NCI-H526 treated with DMSO at 0.1 percent for 48 hours (cell line): ENCODE data around the gene CFAP97.
"Not testable (repeated sequence)": the region's sequence is repeated elsewhere in the genome, so short reads cannot be mapped to it uniquely, and the experiment has no call there.

Source experiments
- DNase-seq: peaks from one replicate; lab custom pipeline; 2025; lab: John Stamatoyannopoulos, UW

The CFAP97 gene

DNA sequence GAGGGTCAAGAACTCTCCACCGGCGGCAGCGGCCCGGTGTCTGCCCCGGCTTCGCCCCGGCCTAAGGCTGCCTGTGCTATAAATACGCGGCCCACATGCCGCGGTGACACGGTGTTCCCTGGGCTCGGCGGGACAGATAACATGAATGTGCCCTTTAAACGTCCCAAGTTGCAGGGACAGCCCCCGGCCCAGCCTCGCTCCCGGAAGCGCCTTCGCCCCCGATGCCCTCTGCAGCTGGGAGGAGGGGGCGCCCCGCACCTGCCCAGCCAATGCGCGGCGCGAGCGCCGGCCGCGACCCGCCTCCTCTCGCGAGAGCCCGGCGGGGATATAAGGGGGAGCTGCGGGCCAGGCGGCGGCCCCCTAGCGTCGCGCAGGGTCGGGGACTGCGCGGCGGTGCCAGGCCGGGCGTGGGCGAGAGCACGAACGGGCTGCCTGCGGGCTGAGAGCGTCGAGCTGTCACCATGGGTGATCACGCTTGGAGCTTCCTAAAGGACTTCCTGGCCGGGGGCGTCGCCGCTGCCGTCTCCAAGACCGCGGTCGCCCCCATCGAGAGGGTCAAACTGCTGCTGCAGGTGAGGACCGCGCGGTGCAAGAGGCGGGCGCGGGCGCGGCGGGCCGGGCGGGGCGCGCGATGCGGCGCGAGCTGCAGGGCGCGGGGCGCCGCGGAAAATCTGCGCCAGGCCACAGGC is 60.7 kb downstream of the CFAP97 start, which contains the start of gene SLC25A4:
Gene SLC25A4, plus strand, starts transcription at position 355 of the 689 bp plus-strand sequence. Its CDS starts 107 bp downstream, at position 462.
- peak; percentile 55 for DNase-seq

DNA sequence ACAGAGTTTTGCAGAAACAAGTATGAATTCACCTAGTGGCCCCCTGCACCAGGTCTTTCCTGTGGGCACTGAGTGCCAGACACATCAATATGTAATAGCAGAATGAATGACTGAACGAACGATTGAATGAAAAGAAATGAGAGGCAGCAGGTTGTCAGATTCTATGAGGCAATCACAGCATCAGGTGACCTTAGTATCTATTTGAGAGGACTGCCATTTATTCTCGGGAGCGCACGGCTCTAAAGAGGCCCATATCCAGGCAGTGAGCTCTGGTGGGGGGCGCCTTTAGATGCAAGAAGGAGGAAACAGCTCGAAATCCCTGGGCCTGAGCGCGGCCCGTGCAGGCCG is 61.3 kb downstream of the CFAP97 start:
- no peak for DNase-seq

DNA sequence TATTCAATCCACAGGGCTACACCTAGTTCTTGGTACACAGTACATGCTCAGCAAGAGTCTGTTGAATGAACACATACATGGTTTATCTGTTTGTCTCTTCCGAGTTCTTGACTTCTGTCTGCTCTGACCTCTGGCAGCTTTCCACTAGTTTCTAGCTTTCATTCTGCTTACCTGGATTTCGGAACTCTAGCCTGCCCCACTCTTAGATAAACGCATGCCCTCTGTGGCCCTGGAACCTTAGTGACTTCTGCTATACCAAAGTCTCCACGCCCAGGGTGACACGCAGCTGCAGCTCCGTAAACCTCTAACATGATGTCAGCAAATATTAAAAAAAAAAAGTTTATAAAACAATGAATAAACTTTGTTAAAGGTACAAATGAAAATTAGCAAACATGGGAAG is 62.0 kb downstream of the CFAP97 start:
- no peak for DNase-seq

DNA sequence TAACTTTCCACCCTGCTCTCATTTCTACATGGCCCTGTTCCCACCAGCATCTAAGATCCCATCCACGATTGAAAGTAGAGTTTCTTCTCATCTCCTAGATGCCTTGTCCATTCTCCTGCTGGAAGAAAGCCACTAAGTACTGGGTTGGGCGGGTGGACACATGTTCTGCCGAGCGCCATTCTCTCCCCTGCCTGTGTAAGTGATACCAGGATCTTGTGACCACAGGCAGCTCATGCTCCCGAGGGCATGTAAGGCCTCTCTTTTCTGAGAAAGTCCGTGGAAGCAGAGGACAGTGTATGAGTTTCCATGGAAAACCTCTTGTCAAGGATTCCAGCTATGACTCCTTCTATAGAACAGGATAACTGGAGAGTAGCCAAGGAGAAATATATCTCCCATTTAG is 64.1 kb downstream of the CFAP97 start:
- DNase-seq = no peak

DNA sequence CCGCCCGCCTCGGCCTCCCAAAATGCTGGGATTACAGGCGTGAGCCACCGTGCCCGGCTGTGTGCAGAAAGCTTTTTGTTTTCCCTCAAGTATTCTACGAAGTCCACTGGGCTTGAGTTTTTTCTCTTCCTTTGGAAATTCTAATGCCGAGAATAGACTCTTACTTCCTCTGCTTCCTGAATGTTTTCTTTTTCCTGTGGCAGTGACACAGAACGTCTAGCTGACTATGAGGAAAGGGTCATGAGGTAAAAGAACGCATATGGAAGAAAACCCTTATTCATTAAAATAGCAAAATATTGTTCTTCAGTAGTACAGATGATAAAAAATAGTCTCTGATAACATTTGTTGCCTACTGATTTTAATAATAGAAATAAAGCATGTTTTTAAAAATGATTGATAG is 65.6 kb downstream of the CFAP97 start:
- DNase-seq = no peak

DNA sequence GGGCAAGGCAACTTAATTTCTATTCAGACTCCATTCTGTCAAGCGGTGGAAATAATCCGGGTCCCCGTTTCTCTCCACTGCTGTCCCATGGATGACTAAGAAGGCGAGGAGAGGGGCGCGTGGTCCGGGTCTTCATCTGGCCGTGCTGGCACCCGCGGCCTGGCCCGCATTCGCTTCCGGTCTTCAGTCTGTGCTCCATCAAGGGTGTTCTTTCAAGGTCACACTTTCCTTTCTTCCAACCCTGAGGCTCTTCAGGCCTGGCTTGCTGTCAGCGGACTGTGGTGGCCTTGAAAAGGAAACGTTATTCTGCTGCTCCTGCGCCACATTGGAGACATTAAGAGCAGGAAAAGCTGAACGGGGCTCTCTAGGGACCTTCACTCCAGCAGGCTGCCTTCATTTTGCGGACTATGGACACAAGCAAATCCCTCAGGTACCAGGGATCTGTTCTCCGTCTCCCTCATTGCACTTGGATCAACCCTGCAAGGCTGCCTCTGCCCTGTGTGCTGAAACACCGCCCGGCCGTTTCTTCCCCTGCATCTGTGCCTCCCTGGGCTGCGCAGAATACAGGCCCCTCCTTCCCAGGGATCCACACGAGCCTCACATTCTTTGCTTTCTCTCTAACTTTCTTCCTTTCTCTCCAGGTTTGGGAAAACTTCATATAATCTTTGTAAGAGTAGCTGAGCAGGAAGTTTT is 66.4 kb downstream of the CFAP97 start:
- no peak for DNase-seq

DNA sequence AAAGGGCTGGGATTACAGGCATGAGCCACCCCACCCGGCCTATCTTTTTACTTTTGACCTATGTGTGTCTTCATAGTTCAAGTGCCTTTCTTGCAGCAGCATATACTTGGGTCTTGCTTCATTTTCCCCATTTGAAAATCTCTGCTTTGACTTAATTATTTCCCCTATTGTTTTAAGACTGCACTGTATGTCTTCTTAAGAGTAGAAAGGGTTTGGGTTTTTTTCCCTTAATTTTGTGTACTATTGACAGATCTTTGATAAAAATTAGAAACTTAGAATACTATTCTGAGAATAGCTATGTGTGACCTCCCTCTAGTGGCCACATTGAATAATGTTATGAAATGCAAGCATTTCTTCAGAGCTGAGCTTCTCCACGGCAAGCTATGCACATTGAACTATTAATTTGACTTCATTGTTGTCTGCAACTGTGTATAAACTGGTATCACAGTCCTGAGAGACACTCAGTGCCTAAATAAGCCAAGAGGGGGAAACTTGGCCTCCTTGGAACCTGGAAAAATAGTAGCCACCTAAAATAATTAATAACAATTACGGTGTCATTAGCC is 69.4 kb downstream of the CFAP97 start:
- peak; percentile 20 for DNase-seq

DNA sequence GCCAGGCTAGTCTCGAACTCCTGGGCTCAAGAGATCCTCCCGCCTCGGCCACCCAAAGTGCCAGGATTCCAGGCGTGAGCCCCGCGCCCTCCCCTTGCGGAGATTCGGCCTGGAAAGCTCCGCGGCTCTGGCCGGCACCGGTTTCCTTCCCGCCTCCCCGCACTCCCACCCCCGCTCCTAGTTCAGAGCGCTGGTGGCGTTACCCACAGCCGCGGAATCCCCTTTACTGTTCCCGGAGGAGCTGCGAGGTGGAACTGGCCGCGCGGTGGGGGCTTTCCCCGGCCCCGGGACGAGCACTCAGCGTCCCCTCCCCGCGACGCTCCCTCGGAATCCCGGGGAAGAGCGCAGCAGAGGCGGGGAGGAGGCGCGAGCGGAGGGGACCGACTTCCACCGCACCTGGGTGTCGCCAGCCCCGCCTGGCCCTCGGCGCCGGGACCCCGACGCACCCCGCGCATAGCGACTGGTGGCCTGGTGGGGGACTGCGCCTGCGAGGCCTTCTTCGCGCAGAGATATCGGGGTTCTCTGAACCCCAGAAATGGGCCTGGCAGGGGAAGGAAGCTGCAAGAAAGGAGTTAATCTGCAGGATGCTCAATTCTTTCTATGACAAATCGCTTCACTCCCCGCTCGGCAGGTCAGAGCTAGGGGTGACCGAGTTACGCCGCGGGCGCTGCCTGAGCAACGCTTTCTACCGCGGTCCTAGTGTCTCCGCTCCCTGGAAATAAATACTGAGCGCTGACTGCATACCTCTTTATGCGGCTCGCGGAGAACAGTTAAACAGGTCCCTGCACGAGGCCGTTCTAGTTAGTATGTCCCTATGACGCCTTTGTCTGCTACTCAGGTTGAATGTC is 75.3 kb downstream of the CFAP97 start:
- DNase-seq = peak; percentile 21

DNA sequence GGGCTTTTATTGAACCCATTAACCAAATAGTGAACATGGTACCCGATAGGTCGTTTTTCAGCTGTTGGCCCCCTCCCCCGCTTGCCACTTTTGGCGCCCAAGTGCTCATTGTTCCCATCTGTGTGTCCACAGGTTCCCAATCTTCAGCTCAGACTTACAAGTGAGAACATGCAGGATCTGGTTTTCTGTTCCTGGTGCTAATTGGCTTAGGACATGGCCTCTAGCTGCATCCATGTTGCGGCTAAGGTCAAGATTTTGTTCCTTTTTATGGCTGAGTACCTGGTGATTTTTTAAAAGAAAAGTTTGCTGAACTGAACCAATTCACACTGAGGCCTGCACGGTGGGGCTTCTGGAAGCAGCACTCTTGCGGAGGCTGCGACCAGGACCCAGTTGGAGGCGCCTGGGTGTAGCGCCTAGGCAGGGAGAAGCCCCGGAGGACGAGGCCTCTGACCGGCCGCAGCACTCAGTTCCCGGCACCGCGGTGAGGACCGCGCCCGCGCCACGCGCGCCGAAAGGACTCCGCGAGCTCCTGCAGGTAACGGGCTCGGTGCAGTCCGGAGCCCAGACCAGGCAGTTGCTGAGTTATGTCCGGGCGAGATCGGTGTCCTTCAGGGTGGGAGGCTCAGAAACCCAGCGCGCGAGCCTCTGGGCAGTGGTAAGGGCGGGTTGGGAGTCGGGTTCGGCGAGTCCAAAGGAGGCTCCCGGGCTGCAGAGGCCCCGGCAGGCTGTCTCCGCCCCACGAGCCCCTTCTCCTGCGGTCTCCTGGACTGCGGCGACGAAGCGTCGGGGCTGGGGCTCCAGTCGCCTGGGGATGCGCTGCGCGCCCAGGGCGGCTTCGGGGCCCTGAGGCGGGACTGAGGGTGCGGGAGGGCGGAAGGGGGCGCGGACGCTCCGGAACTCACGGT is 76.5 kb downstream of the CFAP97 start:
- no peak for DNase-seq

DNA sequence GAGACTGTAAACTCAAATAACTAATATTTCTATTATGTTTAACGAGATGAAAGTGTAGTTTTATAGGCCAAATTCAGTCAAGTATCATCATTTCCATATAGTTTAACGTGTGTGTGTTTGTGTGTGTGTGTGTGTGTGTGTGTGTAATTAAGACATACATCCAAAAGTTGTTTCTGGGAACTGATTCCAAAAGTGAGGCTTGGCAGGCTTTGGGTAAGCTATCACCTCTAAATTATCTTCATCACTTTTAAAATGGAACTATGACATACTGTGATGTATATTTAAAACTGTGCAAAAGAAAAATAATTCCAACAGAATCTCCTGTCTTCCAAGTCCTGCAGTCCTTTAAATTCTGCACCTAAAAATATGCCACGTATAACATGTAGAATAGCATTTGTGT is 79.8 kb downstream of the CFAP97 start:
- DNase-seq = no peak

DNA sequence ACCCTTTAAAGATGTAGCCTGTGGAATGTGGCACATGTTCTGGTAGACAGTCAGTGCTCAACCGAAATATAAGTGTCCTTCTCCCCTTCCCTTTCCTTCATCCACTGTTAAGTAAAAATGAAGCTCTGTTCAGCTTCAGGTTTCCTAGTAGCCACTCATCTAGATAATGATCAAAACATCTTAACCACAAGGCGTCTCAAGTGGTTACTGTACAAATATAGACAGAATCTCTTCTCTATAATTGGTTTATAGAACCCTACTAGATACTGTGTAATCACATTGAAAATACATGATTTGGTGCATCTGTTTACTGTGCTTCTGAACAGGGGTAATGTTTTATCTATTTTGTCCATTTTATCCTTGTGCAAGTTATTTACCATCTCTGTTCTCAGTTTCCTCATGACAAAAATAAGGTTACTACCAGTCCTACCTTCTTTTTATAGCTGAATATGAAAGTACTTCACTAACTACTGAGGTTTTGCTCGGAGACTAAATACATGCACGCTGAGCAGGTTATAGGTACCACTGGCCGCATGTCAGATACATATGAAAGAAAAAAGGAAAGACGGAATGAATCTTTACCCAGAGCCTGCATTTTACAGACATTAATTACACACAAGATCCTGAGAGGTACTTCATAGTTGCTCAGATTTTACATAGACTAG is 81.0 kb downstream of the CFAP97 start:
- no peak for DNase-seq

DNA sequence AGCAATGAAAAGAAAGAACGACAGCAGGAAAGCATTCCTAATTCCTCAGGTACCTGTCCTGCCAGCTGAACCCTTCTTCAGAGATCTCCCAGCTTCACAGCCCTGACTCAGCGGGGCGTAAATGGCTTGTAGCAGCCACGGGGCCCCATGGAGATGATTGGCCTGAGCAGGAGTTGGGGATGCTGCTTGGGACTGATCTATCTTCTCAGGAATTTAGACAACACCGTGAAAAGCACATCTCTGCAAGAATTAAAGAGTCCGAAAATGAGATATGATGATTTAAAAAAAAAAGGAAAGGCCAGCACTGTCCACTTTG is 83.2 kb downstream of the CFAP97 start:
- no peak for DNase-seq

DNA sequence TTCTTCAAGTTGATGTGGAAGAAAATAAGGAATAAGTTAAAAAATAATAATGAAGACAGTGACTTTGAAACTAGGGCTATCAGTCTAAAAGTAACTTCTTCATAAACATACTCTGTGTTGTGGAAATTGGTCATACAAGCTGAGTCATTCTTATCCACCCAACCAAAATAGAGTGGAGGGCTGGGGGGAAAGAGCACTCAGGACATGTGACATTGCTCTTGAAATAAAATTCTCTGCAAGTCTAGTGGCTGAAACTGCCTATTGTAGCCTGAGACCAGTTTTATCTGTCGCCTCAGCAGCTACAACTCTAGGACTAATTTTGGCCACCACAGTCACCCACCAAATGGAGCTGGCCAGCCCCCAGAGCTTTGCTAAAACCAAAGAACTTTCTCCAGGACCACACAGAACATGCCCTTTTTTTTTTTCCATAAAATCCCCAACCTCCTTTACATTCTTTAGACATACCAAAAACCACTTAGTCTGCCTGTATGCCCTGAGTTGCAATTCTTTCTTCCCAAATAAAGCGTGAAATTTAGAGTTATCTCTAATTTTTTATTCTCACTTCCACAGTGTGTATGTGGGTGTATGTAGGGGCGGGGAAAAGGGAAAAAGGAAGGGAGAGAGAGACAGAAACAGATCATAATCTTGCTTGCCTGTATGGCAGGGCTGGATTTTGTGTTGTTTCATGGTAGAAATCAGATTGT is 83.7 kb downstream of the CFAP97 start:
- DNase-seq = no peak

DNA sequence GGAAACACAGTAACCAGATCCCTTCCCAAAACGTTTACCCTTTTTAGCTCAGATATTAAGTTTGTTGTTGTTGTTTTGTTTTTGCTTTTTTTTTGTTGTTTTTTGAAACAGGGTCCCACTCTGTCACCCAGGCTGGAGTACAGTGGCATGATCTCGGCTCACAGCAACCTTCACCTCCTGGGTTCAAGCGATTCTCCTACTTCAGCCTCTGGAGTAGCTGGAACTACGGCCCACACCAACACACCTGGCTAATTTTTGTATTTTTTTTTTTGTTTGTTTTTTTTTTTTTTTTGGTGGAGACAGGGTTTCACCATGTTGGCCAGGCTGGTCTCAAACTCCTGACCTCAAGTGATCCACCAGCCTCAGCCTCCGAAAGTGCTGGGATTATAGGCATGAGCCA is 84.3 kb downstream of the CFAP97 start:
- not testable (repeated sequence) for DNase-seq

DNA sequence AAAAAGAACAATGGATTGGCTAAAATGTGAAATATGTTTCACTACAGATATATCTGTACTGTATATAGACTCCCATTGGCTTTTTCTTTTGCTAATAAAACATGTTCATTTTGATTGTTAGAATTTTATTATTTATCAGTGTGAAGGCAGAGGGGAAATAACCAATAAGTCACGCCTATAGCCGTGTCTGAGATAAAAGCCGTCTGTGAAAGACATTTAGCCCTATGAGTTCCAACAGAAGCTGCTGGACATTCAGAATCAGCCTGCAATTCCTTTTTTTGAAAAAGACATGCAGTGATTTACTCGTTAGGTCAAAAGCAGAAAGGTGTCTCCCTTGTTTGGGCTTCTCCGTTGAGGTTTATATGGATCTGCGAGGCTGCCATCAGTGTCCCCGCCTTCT is 84.9 kb downstream of the CFAP97 start:
- DNase-seq = no peak

DNA sequence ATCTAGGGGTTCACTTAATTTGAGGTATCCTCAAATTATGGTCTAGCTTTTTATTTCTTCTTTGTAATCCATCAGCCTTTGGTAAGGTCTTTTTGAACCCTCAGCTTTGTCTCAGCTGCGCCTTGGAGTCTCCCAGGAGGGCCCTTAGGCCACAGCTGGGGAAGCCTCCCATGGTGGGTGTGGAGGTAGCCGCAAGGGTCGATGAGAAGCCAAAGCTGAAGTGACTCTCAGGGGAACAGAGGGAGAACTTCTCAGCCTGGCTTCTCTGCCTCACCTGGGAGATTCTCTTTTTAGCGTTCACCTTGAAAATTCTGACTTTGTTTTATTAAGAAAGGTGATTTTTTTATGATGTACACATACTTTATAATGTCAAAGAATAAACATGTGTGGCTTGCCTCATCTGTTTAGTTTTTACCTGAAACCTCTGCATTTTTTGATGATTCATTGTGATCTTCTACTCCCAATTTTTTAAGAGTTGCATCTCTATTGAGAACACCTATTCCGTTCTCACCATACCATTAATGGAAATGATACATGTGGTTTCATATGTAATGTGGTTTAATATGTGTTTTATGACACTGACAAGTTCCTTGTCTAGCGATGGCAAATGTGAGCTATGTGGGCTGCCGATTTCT is 86.4 kb downstream of the CFAP97 start:
- no peak for DNase-seq

DNA sequence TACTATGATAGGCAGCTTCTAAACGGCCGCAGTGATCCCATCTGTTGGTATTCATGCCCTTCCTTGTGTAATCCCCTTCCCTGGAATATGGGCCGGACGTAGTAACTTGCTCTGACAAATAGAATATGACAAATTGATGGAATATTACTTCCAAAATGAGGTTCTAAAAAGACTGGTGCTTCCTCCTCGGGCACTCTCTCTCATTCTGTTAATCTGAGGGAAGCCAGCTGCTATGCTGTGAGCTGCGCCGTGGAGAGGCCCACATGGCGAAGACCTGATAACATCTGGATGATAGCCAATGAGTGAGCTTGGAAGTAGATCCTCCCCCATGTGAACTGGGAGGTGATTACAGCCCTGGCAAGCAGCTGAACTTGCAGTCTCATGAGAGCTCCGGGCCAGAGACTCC is 88.0 kb downstream of the CFAP97 start:
- peak; percentile 18 for DNase-seq

DNA sequence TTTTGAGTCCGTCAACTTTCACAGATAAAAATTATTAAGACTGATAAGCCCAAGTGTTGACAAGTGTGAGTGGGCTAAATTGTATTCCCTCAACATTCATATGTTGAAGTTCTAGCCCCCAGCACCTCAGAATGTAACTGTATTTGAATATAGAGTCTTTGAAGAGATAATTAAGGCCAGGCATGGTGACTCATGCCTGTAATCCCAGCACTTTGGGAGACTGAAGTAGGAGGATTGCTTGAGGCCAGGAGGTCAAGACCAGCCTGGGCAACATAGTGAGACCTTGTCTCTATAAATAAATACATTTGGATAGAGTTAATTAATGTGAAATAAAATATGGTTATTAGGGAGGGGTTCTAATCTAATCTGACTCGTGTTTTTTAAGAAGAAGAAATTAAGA is 90.5 kb downstream of the CFAP97 start:
- no peak for DNase-seq

DNA sequence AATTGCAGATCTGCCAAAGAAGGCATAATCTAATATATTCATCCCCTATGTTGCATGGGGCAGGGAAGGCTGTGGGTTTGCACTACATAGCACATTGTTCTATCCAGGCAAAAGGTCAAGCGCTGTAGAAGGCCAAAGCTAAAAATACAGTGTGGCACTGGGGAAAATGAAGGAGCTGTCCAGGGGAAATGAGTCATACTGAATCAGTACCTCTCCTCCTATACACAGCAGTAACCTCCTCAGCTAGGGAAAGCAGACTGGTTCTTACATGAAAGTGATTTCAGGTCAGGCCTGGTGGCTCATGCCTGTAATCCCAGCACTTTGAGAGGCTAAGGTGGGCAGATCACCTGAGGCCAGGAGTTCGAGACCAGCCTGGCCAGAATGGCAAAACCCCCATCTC is 91.7 kb downstream of the CFAP97 start:
- no peak for DNase-seq

DNA sequence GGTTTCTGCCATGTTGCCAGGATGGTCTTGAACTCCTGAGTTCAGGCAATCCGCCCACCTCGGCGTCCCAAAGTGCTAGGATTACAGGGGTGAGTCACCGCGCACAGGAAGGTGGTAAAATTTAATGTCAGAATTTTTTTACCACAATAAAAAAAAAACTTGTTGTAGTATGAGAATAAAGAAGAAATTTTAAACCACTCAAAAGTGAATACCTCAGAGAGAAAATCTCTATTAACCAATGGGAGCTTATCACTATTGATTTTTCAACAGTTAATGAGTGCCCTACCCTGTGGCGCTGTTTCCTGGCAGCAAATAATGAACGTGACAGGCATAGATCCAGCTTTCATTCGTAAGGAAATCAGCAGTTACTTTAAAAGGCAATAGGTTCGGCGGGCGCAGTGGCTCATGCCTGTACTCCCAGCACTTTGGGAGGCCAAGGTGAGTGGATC is 93.4 kb downstream of the CFAP97 start:
- no peak for DNase-seq
